Hippocampal formation (tissue), 2 donors: ENCODE results near the gene LGALS9.

Source experiments
- DNase-seq, 2 donors: peaks; one replicate each; lab custom pipeline; 2025; lab: John Stamatoyannopoulos, UW

The LGALS9 gene

DNA sequence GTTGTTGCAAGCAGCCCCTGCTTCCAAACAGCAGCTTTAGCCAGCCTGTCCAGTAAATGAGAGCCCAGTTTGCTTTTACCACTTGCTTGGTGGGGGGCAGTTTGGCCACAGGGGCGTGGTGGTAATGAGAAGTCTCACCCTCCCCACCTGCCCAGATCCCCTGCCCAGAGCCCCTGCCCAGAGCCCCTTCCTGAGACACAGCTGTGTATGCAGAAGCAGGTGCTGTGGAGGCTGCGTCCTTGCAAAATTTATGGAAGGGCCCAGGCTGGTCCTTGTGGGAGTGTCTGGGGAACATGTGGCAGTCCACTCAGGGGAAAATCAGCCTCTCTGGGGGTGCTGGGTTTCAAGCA, 27.6 kb upstream of the LGALS9 start:
- no peak for DNase-seq

DNA sequence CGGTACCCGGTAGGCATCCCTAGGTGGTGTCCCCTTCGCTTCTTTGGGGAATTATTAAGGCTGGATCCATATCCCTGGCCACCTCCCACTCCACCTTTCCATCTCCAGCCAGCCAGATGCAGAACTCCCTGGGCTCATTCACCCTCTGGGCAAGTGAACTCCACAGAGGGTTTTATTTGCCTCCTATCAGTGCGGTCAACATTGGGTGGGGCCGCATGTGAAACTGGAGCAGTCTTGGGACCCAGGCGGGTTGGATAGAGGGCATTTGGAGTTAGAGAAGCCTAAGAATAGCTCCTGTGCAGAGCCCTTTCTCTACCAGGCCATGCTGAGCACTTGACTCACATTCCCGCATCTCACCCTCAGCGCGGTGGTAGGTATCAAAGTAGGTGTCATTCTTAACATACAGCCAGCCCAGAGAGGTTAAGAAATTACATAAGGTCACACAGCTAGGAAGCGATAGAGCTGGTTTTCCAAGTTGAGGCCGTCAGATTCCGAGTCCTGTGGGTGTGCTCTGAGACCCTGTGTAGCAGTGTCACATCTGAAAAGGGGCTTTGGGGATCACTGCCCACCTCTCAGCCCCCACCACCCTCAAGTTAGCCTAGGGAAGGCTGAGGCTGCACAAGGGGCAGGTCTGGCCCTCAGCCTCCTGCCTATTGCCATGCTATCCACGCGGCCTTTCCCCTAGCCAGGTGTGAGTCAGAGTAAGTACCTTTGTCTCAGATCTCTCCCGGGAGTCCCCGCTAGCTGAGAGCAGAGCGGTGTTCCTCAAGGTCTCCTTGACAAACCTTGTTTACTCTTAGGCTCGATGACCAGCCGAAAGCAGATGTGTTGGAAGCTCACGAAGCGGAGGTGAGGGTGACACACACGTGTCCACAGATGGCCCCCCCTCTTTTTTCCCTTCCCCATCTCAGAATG, 26.9 kb upstream of the LGALS9 start:
- no peak for DNase-seq

DNA sequence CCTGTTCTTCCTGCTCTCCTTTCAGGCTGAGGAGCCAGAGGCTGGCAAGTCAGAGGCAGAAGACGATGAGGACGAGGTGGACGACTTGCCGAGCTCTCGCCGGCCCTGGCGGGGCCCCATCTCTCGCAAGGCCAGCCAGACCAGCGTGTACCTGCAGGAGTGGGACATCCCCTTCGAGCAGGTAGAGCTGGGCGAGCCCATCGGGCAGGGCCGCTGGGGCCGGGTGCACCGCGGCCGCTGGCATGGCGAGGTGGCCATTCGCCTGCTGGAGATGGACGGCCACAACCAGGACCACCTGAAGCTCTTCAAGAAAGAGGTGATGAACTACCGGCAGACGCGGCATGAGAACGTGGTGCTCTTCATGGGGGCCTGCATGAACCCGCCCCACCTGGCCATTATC, 25.6 kb upstream of the LGALS9 start:
- no peak for DNase-seq

DNA sequence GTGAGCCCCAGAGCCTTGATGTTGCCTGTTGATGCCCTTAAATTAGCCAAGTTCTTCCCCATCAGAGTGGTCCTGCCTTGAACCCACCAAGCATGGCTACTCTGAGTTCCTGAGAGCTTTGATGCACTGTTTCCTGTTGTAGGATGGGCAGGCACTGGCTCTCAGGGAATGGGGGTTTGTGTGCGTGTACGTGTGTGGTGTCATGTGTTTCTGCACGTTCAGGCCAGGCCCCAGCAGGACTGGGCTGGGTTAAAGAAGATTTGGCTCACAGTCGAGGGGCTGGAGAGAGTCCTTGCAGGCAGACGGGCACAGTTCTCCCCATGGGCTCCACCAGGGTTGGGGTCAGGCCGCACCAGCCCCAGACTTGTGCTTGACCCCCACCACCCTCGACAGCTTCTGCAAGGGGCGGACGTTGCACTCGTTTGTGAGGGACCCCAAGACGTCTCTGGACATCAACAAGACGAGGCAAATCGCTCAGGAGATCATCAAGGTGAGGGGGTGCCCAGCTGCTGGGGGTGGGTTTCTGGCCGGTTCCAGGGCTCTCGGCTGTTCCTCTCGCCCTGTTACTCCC, 23.4 kb upstream of the LGALS9 start:
- no peak for DNase-seq

DNA sequence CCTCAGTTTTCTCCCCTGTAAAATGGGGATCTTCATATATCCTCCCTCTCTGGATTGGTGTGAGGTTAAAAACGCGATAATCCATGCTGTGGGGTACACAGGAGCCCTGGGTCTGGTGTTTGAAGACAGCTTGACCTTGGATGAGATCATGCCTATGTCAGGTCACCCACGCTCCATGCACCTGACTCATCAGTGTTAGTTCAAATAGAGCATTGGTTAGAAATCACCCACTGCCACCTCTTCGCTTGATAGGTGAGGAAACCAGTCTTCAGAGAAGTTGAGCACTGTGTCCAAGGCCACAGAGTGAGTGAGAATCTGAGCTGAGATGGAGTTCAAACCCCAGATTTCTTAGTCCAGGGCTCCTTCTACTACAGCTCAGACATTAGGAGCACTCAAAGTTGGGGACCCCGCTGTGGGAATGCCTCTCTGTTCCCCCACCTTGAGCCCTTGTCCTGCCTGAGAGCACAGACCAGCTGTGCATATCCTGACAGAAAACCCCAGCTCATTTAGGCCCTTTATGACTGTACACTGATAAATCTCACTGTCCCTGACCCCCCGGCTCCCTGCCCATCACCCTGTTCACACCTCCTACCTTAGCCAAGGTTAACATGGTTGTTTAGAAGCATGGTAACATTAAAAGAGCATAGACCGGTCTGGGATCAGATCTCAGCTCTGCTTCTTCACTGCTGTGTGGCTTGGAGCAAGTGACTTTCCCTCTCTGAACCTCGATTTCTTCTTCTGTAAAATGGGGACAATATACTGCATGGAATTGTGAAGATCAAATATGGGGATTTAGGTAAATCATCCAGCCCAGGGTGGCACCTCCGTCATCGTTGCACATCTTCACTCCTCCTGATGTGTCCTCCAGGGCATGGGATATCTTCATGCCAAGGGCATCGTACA, 22.4 kb upstream of the LGALS9 start:
- DNase-seq, result no peak

DNA sequence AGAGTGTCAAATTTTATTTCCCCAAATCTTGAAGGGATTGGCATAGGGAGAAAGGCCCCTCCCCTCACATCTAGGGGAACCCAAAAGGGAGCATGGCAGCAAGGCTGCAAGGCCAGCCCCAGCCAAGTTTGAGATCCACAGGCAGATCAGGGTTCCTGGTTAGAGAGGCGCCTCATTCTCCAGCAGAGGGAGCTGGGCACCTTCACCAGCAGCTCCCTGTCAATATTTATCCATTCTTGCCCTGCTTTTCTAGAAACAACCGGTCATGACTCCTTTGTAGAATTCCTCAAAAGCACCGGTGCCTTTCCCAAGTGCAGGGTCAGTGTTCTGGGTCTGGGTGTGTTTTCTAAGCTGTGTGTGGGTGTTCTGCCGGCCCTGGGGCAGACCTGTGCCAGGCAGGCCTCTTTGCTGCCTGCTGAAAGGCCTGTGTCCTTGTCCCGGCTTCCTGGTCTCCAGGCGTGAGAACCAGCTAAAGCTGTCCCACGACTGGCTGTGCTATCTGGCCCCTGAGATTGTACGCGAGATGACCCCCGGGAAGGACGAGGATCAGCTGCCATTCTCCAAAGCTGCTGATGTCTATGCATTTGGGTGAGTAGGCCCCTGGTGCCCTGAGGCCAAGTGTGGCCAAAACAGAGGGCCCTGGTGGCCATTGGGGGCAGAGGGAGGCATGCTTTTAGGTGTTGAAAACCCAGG, 21.2 kb upstream of the LGALS9 start:
- peak; percentile 25 to 64 for DNase-seq

DNA sequence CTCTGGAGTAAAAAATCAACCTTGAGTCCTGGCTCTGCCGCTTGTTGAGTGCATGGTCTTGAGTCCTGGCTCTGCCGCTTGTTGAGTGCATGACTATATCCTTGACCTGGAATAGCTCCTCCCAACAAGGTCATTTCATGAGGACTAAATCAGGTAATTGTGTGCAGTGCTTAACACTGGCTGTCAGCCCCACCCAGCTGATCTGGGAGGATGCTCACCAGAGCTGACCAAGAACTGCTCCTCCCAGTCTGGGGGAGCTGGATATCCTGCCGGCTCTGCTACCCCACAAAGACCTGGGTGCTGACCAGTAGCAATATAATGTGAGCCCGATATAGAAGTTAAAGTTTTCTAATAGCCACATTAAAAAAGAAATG, 20.7 kb upstream of the LGALS9 start:
- no peak for DNase-seq

DNA sequence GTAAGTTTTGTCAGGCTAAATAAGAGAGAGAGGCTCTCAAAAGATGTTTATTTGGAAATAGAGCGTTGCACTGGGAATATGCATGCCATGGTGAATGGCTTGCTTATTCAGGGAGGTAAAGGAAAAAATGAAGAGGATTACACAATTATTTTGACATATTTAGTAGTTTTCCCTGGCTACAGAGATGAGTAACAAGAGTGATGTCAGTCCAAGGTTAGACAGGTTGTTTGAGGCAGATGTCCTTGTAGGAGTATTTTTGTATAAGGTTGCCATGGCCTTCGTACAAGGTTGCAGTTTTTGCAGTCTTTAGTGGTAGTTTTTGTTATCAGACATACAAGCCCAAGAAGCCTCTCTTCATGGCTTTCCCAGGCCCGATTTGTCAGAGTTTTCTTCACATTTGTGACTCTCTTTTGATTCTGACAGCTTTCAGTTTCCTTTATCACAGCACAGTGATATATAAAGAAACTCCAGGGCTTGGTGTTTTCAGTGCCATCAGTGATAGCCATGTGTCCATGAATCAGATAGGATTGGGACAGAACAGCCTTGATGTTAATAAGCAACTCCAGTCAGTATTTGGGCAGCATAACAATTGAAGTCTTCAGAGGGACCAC, 18.7 kb upstream of the LGALS9 start:
- DNase-seq, result no peak

DNA sequence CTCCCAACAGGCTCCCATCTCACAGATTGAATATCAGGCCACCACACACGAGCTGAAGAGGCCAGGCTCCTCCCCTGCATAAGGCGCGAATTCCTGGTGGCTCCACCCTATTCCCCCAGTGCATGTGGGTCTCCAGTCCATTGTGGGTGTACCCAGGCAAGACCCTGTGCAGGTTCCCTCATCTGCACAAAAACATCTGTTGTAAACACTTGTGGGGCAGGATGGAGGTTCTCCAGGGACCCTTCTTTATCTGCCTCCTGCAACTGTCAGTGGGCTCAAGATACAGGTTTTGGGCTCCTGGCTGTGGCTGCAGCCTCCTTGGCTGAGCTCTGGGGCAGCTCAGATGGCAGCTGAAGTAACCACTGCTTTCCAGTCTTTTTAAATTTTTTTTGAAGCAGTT, 17.6 kb upstream of the LGALS9 start:
- no peak for DNase-seq

DNA sequence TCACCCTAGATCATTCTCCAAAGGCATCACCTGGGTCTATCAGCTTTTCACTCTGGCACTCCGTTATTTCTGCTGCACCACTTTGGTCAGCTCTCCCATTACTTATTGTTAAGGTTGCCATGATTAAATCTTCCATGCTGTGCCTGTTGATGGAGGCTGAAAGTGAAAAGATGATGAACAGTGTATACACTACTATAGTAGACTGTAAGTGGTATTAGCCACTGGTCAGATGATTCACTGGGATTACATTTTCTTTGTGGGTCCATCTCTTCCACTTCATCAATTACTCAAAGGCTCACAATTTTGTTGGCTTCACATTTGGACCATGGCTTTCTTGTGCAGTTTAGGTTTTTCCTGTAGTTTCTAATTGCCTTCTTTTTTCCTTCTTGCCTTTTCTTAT, 15.9 kb upstream of the LGALS9 start:
- no peak for DNase-seq

DNA sequence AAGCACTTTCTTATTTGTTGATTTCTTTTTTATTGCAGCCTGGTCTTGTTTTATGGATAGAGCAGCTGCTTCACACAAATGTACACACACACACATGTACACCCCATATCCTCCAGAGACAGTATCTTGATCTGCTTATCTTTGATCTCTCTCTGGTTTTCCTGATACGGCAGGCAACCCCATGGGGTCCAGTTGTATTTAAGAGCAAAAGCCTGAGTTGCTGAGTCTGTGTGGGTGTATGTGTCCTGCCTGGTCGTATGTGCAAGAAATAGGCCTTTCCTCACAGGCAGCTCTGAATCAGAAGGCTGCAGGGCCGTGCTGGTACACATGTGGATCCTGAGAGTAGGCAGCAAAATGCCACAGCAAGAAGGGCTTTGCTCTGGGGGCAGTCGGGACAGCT, 14.6 kb upstream of the LGALS9 start:
- no peak for DNase-seq

DNA sequence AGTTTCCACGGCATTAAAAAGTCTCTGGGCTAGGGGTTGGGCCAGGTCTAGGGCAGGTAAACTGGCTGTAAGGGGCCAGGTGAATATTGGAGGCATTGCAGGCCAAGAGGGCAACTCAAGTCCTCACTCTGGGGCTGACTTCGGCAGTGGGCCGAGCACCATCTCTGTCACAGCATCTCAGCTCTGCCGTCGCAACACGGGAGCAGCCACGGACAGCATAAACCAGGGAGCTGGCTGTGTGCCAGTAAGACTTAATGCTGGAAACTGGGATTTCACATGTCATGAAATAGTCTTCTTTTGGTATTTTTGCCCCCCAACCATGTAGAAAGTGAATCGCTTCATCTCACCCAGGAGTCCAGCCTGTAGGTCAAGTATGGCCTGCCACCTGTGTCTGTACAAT, 12.6 kb upstream of the LGALS9 start:
- no peak for DNase-seq

DNA sequence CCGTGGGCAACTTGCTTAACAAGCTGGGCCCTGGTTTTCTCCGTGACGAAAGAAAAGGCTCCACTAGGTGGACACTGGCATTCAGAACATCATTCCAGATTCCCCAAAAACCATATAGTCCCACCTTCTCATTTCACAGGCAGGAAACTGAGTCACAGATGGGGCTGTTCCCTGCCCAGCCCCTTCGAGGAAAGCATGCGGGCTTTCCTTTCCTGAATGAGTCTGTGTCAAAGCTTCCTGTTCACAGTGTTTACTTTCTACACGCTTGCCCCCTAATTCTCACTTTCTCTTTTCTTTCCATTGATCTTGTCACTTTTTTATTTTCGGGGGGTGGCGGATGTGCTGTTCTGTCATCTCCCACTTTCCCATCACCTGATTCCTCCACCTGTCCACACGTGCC, 10.3 kb upstream of the LGALS9 start:
- DNase-seq, result no peak

DNA sequence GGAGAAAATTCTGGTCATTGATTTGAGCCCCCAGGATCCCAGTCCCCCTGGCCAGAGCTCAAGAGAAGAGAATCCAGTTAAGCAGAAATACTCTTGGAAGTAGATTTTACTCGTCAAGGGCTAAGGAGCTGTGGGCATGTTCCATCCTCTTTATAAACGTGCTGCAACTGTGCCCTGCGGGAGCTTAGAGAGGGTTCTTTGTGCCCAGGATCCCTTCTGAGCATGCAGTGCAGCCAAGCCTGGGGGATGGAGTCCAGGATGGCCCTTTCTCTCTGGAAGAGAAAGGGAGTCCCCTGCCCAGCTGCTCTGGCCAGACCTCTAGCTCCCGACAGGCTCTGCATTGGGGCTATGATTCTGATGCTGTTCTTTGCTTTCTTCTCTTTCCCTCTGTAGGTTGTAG, 9.5 kb upstream of the LGALS9 start:
- peak in 1 of 2 donors; percentile 52 for DNase-seq

DNA sequence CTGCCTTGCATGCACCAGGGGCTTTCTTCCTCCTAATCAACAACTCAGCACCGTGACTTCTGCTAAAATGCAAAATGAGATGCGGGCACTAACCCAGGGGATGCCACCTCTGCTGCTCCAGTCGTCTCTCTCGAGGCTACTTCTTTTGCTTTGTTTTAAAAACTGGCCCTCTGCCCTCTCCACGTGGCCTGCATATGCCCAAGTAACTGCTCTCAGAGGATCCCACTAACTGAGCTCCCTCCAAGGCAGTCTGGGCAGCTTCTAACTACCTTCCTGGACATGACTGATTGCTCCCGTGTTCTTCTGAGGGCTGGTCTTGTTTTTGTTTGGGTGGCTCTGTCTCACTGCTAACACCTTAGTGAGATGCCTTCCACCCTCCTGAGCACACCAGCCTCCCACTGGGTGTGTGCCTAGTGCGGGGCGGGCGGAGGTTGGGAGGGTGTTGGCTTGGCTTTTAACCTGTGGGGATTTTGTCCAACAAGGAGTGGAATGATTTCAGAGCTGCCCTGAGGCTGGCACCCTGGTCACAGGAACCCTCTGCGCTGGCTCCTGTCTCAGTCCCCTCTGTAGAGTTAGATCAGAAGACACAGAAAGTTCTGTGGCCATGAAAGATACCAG, 8.9 kb upstream of the LGALS9 start:
- DNase-seq, result no peak

DNA sequence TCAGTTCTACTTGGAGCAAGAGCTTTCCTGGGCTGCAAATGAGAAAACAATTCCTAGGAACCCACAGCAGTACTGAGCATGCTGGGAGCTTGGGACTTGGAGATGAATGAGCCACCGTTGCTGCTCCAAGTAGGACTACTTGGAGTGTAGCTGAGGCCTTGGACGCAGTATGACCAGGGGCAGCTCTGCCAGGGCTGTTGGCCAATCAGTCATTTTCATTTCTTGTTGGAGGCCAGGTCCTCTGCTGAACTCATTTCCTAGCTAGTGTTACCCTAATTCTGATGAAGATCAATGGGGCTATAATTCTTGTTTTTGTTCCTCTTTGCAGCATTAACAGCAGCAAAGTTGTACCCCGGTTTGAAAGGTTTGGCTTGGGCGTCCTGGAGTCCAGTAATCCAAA, 8.0 kb upstream of the LGALS9 start:
- DNase-seq, result peak; percentile 21 to 32

DNA sequence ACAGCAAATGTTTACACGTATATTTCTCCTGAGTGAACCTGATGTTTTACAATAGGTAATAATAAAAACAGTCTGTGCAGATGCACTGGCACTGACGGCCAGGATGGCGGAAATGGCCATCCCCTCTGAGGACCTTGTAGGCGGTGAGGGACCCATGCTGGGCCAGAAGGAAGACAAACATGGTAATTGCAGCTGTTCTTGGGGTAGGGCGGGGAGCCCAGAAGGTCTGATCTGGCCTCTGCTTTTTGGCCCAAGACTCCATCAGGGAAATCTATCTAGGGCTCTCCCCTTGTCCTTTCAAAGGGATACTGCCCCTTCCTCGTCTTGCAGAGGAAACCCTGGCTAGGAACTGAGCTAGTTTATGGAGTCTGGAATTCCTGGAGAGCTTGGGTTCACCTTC, 7.4 kb upstream of the LGALS9 start:
- DNase-seq, result no peak

DNA sequence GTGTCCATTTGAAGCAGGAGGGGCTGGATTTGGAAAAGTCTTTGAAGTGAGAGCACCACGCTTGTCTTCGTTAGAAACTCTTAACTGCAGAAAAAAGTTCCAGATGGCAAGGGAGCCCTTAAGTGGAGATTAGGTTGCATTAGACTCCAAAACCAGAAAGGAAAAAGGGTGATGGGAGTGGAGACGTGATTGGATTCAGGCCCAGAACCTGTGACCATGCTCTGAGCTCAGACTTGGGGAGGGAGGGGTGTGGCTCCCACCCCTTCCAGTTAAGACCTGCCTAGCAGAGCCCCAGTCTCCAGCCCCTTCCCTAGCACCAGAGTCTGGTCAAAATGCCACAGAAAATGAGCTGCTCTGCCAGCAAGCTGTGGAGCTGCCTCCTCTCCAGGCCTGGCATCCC, 6.4 kb upstream of the LGALS9 start:
- no peak for DNase-seq

DNA sequence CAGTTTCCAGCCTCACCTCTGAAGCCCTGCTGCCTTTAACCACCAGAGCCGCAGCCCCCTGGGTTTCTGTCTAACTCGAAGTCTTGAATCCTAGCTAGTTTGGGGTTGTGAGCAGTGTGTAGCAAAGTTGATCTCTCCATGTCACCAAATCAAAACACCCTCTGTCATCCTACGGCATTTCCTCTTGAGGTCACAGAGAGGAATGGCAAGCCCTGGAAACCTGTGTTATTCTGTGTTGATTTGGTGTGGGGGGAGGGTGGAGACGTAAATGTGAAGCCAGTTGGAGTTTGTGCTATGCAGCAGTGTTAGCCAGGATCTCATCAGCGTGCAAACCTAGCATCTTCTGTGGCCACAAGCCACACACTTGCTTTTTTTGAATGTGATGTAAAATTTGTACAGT, 5.1 kb upstream of the LGALS9 start:
- no peak for DNase-seq

DNA sequence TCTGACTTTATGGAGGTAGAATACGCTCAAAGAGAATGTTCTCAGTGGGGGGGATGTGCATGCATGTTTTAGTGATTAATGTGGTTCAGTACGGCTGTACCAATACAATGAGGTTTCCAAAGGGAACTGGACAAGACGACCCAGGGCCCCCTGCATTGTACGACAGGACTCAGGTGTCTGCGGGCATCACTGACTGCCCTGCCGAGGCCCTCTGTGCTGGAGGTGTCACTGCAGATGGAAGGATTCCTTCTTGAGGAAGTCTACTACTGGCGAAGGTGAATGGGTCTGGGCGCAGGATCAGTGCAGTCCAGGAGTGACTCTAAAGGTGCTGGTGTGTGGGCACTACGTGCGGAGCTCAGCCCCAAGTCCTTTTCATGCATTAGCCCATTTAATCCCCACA, 3.5 kb upstream of the LGALS9 start:
- no peak for DNase-seq

DNA sequence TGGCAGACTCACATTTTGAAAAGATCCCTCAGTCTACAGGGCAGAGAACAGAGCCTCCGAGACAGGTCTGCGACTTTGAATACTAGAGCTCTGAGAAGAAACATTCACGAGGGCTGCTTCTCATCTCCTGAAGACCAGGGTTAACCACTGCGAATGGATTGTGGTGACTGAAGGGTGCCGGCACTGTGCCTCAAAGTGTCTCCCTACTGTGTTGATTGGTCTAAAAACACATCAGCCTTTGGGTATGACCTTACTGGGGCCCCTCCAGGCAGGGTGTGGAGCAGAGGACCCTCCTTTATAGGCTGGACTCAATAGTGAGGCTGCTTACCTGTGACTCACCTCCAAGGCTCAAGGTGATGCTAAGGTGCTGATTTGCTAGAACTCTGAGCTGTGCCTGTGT, 2.6 kb upstream of the LGALS9 start:
- DNase-seq, result no peak
